22Rv1 (cell line): Measurements from ENCODE around the gene CTRL.
A peak's percentile ranks its signal among the peaks of the same experiment; 100 is the strongest.

Experiments used
- H3K27ac ChIP-seq: fragments of 450-650 bp; 2 replicates; pipeline ENCODE4 v1.5.1; 2017
- CTCF ChIP-seq: fragments of 450-650 bp; IDR thresholded peaks from 2 replicates; pipeline ENCODE4 v1.5.1; 2017; ENCODE audit warnings: mild to moderate bottlenecking
- ZFX ChIP-seq: fragments of 450-650 bp; IDR thresholded peaks from 2 replicates; pipeline ENCODE4 v1.6.1; 2017; ENCODE audit warnings: antibody characterized with exemption, borderline replicate concordance

CTRL gene

GRCh38 chr16:67926181-67926750 lies 5.4 kb downstream of the CTRL start:
- peak overlapping the region; percentile 20; the same call in 1 of the 2 replicates for H3K27ac ChIP-seq
- no peak for TF ChIP-seq CTCF

GRCh38 chr16:67924140-67924906 lies 7.3 kb downstream of the CTRL start:
- no peak overlapping the region for H3K27ac ChIP-seq

GRCh38 chr16:67923414-67924116 lies 8.1 kb downstream of the CTRL start:
- peak overlapping the region; percentile 54; the same call in 1 of the 2 replicates for H3K27ac ChIP-seq
- TF ChIP-seq ZFX: no peak
- no peak for TF ChIP-seq CTCF

More at GRCh38 chr16:67924140-67924906, 7.3 kb downstream of the CTRL start:
- TF ChIP-seq CTCF (no peak), ZFX (no peak)

DNA sequence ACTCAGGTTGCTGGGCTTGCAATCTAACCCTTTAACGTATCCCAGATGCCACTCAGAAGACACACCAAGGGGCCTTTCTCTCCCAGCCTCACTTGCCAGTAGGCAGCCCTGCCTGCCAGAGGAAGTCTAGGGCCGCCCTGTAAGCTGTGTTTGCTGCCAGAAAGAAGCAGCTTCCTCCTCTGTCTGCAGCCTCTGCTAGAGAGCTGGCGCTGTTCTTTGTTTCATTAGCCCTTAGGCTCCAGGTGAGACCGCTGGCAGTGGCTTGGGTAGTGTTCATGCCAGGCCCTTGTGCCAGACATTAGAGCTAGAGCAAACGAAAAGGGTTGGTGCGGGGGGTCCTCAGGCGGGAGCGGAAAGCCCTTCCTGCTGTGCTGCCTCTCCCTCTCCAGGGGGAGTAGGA lies 8.9 kb downstream of the CTRL start:
- peak; percentile 26 for TF ChIP-seq CTCF
- TF ChIP-seq ZFX: no peak
- peak overlapping the region; percentile 54 for H3K27ac ChIP-seq

- peak overlapping the region; percentile 54 for H3K27ac ChIP-seq
- no peak for TF ChIP-seq CTCF
- no peak for TF ChIP-seq ZFX
Observed at GRCh38 chr16:67922221-67922620, 9.4 kb downstream of the CTRL start.

GRCh38 chr16:67919622-67920221 lies 11.9 kb downstream of the CTRL start:
- no peak for TF ChIP-seq ZFX
- no peak overlapping the region for H3K27ac ChIP-seq

- TF ChIP-seq ZFX (no peak), CTCF (no peak)
- no peak overlapping the region for H3K27ac ChIP-seq
Observed at GRCh38 chr16:67917852-67918236, 13.8 kb downstream of the CTRL start.
